Astrocyte (in vitro differentiated cells and primary cell): ENCODE data around the gene SEC63. TPM values are rescaled to one million over a fixed set of nuclear protein-coding genes. Genes with fewer than 3 reads are reported as not detected.
"Not testable (repeated sequence)": the region's sequence is repeated elsewhere in the genome, so short reads cannot be mapped to it uniquely, and the experiment has no call there.

ENCODE experiments used
- DNase-seq: peaks from one replicate; pipeline ENCODE4 v3.0.0-alpha.2; 2010; ENCODE audit warnings: low read depth
- FAIRE-seq: peaks from 2 replicates; lab custom pipeline; 2011; peaks lifted over from hg19 to GRCh38; lab: Jason Lieb, UNC
- H2AFZ ChIP-seq: 2 replicates; pipeline ENCODE4 v1.6.0; 2012; ENCODE audit warnings: low read depth, low read length, inconsistent platforms
- H3K27ac ChIP-seq: 2 replicates; pipeline ENCODE4 v1.5.1; 2011; ENCODE audit warnings: low read depth, low read length, inconsistent platforms
- H3K27me3 ChIP-seq: 2 replicates; pipeline ENCODE4 v1.6.0; 2011; ENCODE audit warnings: low read length, inconsistent platforms; ENCODE audit not compliant: insufficient read depth
- H3K36me3 ChIP-seq: 2 replicates; pipeline ENCODE4 v1.5.1; 2011; ENCODE audit warnings: low read length, inconsistent platforms; ENCODE audit not compliant: insufficient read depth
- H3K4me1 ChIP-seq: 2 replicates; pipeline ENCODE4 v1.5.1; 2011; ENCODE audit warnings: low read length, inconsistent platforms; ENCODE audit not compliant: insufficient read depth
- H3K4me2 ChIP-seq: 2 replicates; pipeline ENCODE4 v1.6.0; 2012; ENCODE audit warnings: low read length, inconsistent platforms
- H3K4me3 ChIP-seq: 2 replicates; pipeline ENCODE4 v1.5.1; 2011; ENCODE audit warnings: low read depth, mild to moderate bottlenecking, low read length, inconsistent platforms; ENCODE audit not compliant: insufficient read depth
- H3K79me2 ChIP-seq: 2 replicates; pipeline ENCODE4 v1.6.0; 2012; ENCODE audit warnings: mild to moderate bottlenecking, low read length, inconsistent platforms; ENCODE audit not compliant: insufficient read depth
- H3K9ac ChIP-seq: 2 replicates; pipeline ENCODE4 v1.6.0; 2012; ENCODE audit warnings: mild to moderate bottlenecking, low read length, inconsistent platforms
- H3K9me3 ChIP-seq: 2 replicates; pipeline ENCODE4 v1.5.1; 2012; ENCODE audit warnings: low read depth, mild to moderate bottlenecking, low read length, inconsistent platforms; ENCODE audit not compliant: insufficient read depth
- H4K20me1 ChIP-seq: 2 replicates; pipeline ENCODE4 v1.6.0; 2012; ENCODE audit warnings: low read length, inconsistent platforms; ENCODE audit not compliant: insufficient read depth
- H3K27ac Mint-ChIP-seq: one replicate; pipeline ENCODE4 v1.8.0; 2021; ENCODE audit warnings: mild to moderate bottlenecking, mixed read lengths; ENCODE audit not compliant: unreplicated experiment
- H3K27me3 Mint-ChIP-seq: one replicate; pipeline ENCODE4 v1.8.0; 2021; ENCODE audit warnings: low read depth, mixed read lengths; ENCODE audit not compliant: unreplicated experiment
- H3K36me3 Mint-ChIP-seq: one replicate; pipeline ENCODE4 v1.8.0; 2021; ENCODE audit warnings: low read depth, mixed read lengths; ENCODE audit not compliant: unreplicated experiment
- H3K4me1 Mint-ChIP-seq: one replicate; pipeline ENCODE4 v1.8.0; 2021; ENCODE audit warnings: low read depth, mixed read lengths; ENCODE audit not compliant: unreplicated experiment
- H3K4me3 Mint-ChIP-seq: one replicate; pipeline ENCODE4 v1.8.0; 2021; ENCODE audit warnings: mild to moderate bottlenecking, moderate library complexity, mixed read lengths; ENCODE audit not compliant: unreplicated experiment
- H3K9me3 Mint-ChIP-seq: one replicate; pipeline ENCODE4 v1.8.0; 2021; ENCODE audit warnings: mild to moderate bottlenecking, mixed read lengths; ENCODE audit not compliant: unreplicated experiment
- EZH2 ChIP-seq: IDR thresholded peaks from 2 replicates; pipeline ENCODE4 v1.6.1; 2012; ENCODE audit warnings: mild to moderate bottlenecking, low read length, inconsistent platforms; ENCODE audit not compliant: insufficient read depth
- total RNA-seq: library from RNA; stranded (reverse); gene quantifications from 2 replicates; pipeline ENCODE4 v1.2.1, GENCODE V29; 2021
- TF ChIP-seq, protein P1 (sequence below): IDR thresholded peaks from 2 replicates; pipeline ENCODE4 v1.5.1; 2011; ENCODE audit warnings: low read depth, mild to moderate bottlenecking, inconsistent platforms, low read length, moderate library complexity; ENCODE audit not compliant: insufficient read depth

Gene SEC63
- total RNA-seq, 1 donor from 2014 or later: 161 TPM

DNA sequence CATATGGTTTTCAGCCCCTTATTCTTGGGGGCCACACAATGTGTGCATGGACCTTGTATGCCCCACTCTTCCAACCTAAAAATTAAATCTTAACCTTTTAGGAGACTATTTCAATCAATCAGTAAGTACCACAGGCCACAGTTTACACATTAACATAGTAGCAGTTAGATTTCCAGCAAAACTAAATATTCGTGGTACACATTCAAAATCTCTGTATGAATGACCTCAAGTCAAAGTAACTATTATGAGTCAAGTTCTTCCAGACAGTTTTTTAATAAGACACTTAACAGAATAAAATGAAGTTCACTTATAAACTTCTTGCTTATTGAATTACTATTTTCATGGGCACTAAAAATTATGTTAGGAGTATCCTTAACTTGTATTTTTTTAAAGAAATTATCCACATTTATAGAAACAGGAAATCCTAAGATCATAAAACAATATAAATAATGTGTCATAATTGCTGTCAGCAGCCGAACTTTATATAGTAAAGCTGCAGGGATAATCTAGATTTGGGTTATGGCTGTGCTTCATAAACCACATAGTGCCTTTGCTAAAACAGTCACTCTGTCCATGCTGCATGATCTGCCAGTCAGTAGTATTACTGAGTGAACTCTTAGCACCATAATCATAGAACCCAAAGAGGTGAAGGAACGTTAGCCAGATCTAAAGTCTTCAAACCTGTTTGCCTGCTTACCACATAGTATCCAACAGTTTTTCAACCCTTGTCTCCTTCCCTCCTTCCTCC, 21.7 kb downstream of the SEC63 start:
- peaks cover 5% of the 10 kb centered on the region for H3K9me3 Mint-ChIP-seq
- H3K9ac ChIP-seq: no peak overlapping the region
- no peak overlapping the region for H2AFZ ChIP-seq
- H3K27me3 Mint-ChIP-seq: no peaks in the 10 kb centered on the region
- peaks cover 74% of the 10 kb centered on the region for H4K20me1 ChIP-seq
- peaks cover 13% of the 10 kb centered on the region for H3K36me3 Mint-ChIP-seq
- H3K4me3 Mint-ChIP-seq: no peak overlapping the region
- H3K4me2 ChIP-seq: no peak overlapping the region
- H3K27ac ChIP-seq: no peak overlapping the region
- no peaks in the 10 kb centered on the region for H3K4me1 ChIP-seq
- H3K4me3 ChIP-seq: no peak overlapping the region
- no peaks in the 10 kb centered on the region for H3K27me3 ChIP-seq
- DNase-seq: no peak
- FAIRE-seq: no peak
- H3K36me3 ChIP-seq: no peaks in the 10 kb centered on the region
- H3K9me3 ChIP-seq: no peaks in the 10 kb centered on the region
- no peak overlapping the region for H3K27ac Mint-ChIP-seq
- no peak for TF ChIP-seq EZH2
- TF ChIP-seq, protein P1, sequence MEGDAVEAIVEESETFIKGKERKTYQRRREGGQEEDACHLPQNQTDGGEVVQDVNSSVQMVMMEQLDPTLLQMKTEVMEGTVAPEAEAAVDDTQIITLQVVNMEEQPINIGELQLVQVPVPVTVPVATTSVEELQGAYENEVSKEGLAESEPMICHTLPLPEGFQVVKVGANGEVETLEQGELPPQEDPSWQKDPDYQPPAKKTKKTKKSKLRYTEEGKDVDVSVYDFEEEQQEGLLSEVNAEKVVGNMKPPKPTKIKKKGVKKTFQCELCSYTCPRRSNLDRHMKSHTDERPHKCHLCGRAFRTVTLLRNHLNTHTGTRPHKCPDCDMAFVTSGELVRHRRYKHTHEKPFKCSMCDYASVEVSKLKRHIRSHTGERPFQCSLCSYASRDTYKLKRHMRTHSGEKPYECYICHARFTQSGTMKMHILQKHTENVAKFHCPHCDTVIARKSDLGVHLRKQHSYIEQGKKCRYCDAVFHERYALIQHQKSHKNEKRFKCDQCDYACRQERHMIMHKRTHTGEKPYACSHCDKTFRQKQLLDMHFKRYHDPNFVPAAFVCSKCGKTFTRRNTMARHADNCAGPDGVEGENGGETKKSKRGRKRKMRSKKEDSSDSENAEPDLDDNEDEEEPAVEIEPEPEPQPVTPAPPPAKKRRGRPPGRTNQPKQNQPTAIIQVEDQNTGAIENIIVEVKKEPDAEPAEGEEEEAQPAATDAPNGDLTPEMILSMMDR: no peak
- peaks cover 79% of the 10 kb centered on the region for H3K79me2 ChIP-seq
- peaks cover 4% of the 10 kb centered on the region for H3K4me1 Mint-ChIP-seq

DNA sequence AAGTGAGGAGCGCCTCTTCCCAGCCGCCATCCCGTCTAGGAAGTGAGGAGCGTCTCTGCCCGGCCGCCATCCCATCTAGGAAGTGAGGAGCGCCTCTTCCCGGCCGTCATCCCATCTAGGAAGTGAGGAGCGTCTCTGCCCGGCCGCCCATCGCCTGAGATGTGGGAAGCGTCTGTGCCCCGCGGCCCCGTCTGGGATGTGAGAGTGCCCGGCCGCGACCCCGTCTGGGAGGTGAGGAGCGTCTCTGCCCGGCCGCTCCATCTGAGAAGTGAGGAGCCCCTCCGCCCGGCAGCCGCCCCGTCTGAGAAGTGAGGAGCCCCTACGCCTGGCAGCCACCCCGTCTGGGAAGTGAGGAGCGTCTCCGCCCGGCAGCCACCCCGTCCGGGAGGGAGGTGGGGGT, 23.8 kb downstream of the SEC63 start:
- not testable (repeated sequence) for FAIRE-seq, H2AFZ ChIP-seq, H3K4me2 ChIP-seq, H3K4me1 Mint-ChIP-seq, H3K4me3 ChIP-seq, DNase-seq, H3K4me3 Mint-ChIP-seq, H3K9ac ChIP-seq, H3K4me1 ChIP-seq, H3K27me3 Mint-ChIP-seq, H3K9me3 Mint-ChIP-seq, H3K36me3 ChIP-seq, H3K9me3 ChIP-seq, H3K27me3 ChIP-seq, H3K27ac Mint-ChIP-seq, H3K27ac ChIP-seq
- Histone ChIP-seq H3K79me2 (peaks cover 77% of the 10 kb centered on the region), H4K20me1 (peaks cover 71% of the 10 kb centered on the region)
- H3K36me3 Mint-ChIP-seq: peaks cover 16% of the 10 kb centered on the region

DNA sequence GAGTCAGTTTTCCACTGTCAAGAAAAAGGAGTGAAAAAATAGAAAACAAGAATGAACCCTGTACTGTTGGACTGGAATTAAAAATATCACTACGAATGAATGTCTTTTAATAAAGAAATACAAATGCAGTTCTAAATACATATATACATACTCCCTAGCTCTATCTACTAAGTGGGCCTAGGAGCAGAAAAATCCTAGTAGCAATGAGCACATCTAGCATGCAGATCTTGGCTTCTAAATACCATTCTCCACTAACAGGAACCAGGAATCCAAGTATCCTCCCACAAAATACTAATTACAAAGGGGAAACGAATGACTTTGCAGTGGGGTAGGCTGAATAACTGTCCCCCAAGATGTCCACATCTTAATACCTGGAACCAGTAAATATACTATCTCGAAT, 25.4 kb downstream of the SEC63 start:
- H3K27me3 Mint-ChIP-seq: no peaks in the 10 kb centered on the region
- Histone ChIP-seq H3K4me1 (no peaks in the 10 kb centered on the region), H4K20me1 (peaks cover 69% of the 10 kb centered on the region), H3K79me2 (peaks cover 77% of the 10 kb centered on the region), H3K4me3 (no peak overlapping the region), H2AFZ (no peak overlapping the region), H3K4me2 (no peak overlapping the region), H3K27me3 (no peaks in the 10 kb centered on the region), H3K27ac (no peak overlapping the region), H3K36me3 (no peaks in the 10 kb centered on the region), H3K9ac (no peak overlapping the region), H3K9me3 (no peaks in the 10 kb centered on the region)
- no peak for FAIRE-seq
- TF ChIP-seq, protein P1: no peak
- no peak for TF ChIP-seq EZH2
- H3K4me3 Mint-ChIP-seq: no peak overlapping the region
- H3K9me3 Mint-ChIP-seq: peaks cover 5% of the 10 kb centered on the region
- no peaks in the 10 kb centered on the region for H3K4me1 Mint-ChIP-seq
- peaks cover 16% of the 10 kb centered on the region for H3K36me3 Mint-ChIP-seq
- no peak for DNase-seq
- H3K27ac Mint-ChIP-seq: no peak overlapping the region
